A673 (cell line): ENCODE measurements around the gene LTB4R2. TPM values are rescaled to one million over a fixed set of nuclear protein-coding genes. Genes with fewer than 3 reads are reported as not detected.

Experiments used
- BruUV-seq: library from RNA; stranded (reverse); fragments of 400-500 nt; replicated peaks from 2 replicates; lab custom pipeline; 2021; lab: Mats Ljungman, UMichigan
- CTCF ChIA-PET: fragments of 300-600 bp; sonication (Branson Sonifier 250); formaldehyde crosslinking; loops from one replicate; lab custom pipeline; 2022; ENCODE audit warnings: antibody characterized with exemption; lab: Charles Lee
- POLR2A ChIA-PET: fragments of 300-600 bp; sonication (Branson Sonifier 250); formaldehyde crosslinking; loops from one replicate; lab custom pipeline; 2022; ENCODE audit warnings: antibody characterized with exemption; ENCODE audit not compliant: low non-redundant PET; lab: Charles Lee
- DNase-seq: peaks from one replicate; pipeline ENCODE4 v3.0.0-alpha.2; 2015; ENCODE audit warnings: low spot score
- H3K27ac ChIP-seq: fragments of 200-600 bp; sonication (generic); 2 replicates; pipeline ENCODE4 v1.5.1; 2016; ENCODE audit warnings: mixed run types, low read depth, mild to moderate bottlenecking, mixed read lengths, antibody characterized with exemption, low read length; ENCODE audit not compliant: poor library complexity, severe bottlenecking
- H3K27me3 ChIP-seq: fragments of 200-600 bp; sonication (generic); replicated peaks from 2 replicates; pipeline ENCODE4 v1.6.1; 2017; ENCODE audit warnings: mixed run types, low read depth, mild to moderate bottlenecking, mixed read lengths, antibody characterized with exemption, low read length; ENCODE audit not compliant: insufficient read depth, poor library complexity
- H3K36me3 ChIP-seq: fragments of 200-600 bp; sonication (generic); 2 replicates; pipeline ENCODE4 v1.6.1; 2016; ENCODE audit warnings: mixed run types, mild to moderate bottlenecking, mixed read lengths, antibody characterized with exemption, low read length; ENCODE audit not compliant: insufficient read depth, poor library complexity, severe bottlenecking
- H3K4me1 ChIP-seq: fragments of 200-600 bp; sonication (generic); 2 replicates; pipeline ENCODE4 v1.6.1; 2017; ENCODE audit warnings: mixed run types, mild to moderate bottlenecking, mixed read lengths, antibody characterized with exemption, low read length; ENCODE audit not compliant: insufficient read depth, poor library complexity, severe bottlenecking
- H3K4me3 ChIP-seq: fragments of 200-600 bp; sonication (generic); 2 replicates; pipeline ENCODE4 v1.5.1; 2016; ENCODE audit warnings: low read depth, mixed run types, mild to moderate bottlenecking, mixed read lengths, low read length; ENCODE audit not compliant: poor library complexity, severe bottlenecking
- H3K9me3 ChIP-seq: fragments of 200-600 bp; sonication (generic); 2 replicates; pipeline ENCODE4 v1.6.1; 2016; ENCODE audit warnings: mixed run types, low read depth, mild to moderate bottlenecking, mixed read lengths, antibody characterized with exemption, low read length; ENCODE audit not compliant: poor library complexity, severe bottlenecking
- EZH2 ChIP-seq: fragments of 200-600 bp; sonication (generic); IDR thresholded peaks from 2 replicates; pipeline ENCODE4 v1.6.1; 2017; ENCODE audit warnings: borderline replicate concordance, low read depth, mild to moderate bottlenecking, mixed read lengths, antibody characterized with exemption, low read length; ENCODE audit not compliant: poor library complexity, severe bottlenecking
- intact Hi-C: fragments of 100-400 bp; cut with micrococcal nuclease; formaldehyde crosslinking; loops from one replicate; pipeline ENCODE4 v1.10.0; 2022; ENCODE audit not compliant: unreplicated experiment
- total RNA-seq: library from RNA; stranded (reverse); gene quantifications from 2 replicates; pipeline ENCODE4 v1.2.3, GENCODE V29; 2021
- TF ChIP-seq, protein P1 (sequence below): fragments of 300-800, 200-600 bp; sonication (generic); conservative IDR thresholded peaks from 2 replicates; pipeline ENCODE4 v1.5.1; 2017; ENCODE audit warnings: low read depth, mild to moderate bottlenecking, antibody characterized with exemption, low read length, moderate library complexity, mixed read lengths

LTB4R2 gene
- total RNA-seq, 1 experiment from 2014 or later, result 7.6 TPM

DNA sequence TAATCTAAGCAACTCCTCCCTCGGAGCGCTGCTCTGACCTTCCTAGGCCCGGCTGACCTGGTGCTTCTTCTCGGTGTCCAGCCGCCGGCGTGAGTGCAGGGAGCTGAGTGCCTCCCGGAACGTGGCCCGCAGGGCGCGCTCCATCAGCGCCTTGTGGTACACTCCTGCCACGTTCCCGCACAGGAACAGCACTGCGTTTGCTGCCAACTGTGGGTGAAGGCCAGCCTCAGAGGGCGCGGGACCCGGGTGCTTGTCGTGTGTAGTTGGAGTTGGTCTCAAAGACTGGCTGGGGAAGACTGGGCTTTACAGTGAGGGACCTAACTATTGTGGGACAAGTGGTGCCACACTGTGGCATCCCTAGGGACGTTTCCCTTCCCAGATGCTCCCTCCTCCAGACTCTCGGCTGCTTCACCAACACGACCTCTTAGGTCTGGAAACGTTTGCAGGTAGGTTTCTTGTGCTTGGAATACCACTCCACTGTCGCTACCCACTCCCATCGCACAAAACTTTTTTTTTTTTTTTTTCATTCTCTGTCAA, 21.9 kb downstream of the LTB4R2 start:
- ChIA-PET CTCF (interaction anchor here (0.9 to 4.8 kb wide), 4 partner anchors 24 to 104 kb away, joined by 4 to 101 read pairs (median 16); partner anchors contain the start of genes CBLN3, CIDEB, KHNYN and TINF2), POLR2A (interaction anchor here (1.0 kb wide), 1 partner anchor 100 kb away, joined by 4 read pairs; no protein-coding TSS in a partner anchor)
- H3K4me1 ChIP-seq, result peaks cover 10% of the 10 kb centered on the region
- no TSS peak for BruUV-seq
- no peak overlapping the region for H3K27ac ChIP-seq
- no peak overlapping the region for H3K4me3 ChIP-seq
- intact Hi-C loops, result loop anchor here (2.0 kb wide), 1 partner anchor 99 kb away; no protein-coding TSS in a partner anchor
- H3K9me3 ChIP-seq, result no peaks in the 10 kb centered on the region
- no peak for TF ChIP-seq EZH2
- TF ChIP-seq, protein P1, sequence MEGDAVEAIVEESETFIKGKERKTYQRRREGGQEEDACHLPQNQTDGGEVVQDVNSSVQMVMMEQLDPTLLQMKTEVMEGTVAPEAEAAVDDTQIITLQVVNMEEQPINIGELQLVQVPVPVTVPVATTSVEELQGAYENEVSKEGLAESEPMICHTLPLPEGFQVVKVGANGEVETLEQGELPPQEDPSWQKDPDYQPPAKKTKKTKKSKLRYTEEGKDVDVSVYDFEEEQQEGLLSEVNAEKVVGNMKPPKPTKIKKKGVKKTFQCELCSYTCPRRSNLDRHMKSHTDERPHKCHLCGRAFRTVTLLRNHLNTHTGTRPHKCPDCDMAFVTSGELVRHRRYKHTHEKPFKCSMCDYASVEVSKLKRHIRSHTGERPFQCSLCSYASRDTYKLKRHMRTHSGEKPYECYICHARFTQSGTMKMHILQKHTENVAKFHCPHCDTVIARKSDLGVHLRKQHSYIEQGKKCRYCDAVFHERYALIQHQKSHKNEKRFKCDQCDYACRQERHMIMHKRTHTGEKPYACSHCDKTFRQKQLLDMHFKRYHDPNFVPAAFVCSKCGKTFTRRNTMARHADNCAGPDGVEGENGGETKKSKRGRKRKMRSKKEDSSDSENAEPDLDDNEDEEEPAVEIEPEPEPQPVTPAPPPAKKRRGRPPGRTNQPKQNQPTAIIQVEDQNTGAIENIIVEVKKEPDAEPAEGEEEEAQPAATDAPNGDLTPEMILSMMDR, result no peak
- no peak for DNase-seq
- no peaks in the 10 kb centered on the region for H3K27me3 ChIP-seq
- H3K36me3 ChIP-seq, result no peaks in the 10 kb centered on the region

DNA sequence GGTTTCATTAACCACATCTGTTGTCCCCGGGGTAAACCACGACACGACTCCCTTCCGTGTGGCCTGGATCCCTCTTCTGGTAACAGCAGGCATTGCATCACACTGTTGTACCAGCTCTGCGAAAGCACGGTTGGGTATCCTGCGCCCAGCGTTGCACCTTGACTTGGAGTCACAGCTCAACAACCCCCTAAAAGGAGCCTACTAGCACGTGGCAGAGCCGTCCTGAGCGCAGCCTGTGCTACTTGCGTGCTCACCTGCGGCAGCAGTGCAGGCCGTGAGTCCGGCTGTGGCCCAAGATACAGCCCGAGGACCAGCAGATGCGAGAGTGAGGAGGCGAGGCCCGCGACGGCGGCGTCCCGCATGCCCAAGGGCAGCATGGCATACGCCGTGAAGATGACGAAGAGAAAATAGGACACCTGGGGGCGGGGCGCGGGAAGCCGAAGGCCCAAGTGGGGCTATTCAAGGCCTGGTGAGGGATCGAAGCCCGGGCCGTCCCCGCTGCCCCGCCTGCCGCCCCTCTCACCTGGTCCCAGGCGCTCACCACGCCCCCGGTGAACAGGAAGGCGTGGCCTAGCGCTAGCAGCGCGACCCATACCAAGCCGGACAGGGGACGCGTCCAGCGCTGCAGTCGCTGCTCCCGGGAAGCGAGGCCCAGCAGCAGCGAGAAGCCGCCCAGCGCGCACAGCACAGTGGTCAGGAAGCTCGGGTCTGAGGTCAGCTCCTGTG, 22.5 kb downstream of the LTB4R2 start:
- Histone ChIP-seq H3K36me3 (no peaks in the 10 kb centered on the region), H3K9me3 (no peaks in the 10 kb centered on the region), H3K27ac (no peak overlapping the region), H3K27me3 (no peaks in the 10 kb centered on the region), H3K4me3 (no peak overlapping the region), H3K4me1 (peaks cover 10% of the 10 kb centered on the region)
- TF ChIP-seq, protein P1, result peak; percentile 79
- no peak for TF ChIP-seq EZH2
- intact Hi-C loops, result loop anchor here (2.0 kb wide), 1 partner anchor 98 kb away; no protein-coding TSS in a partner anchor
- CTCF ChIA-PET, result interaction anchor here (0.9 to 4.8 kb wide), 6 partner anchors 15 to 104 kb away, joined by 3 to 101 read pairs (median 5); partner anchors contain the start of genes CBLN3, CIDEB, KHNYN and NYNRIN
- no TSS peak for BruUV-seq
- DNase-seq, result peak; percentile 88
- POLR2A ChIA-PET, result interaction anchor here (1.0 kb wide), 1 partner anchor 99 kb away, joined by 4 read pairs; no protein-coding TSS in a partner anchor

DNA sequence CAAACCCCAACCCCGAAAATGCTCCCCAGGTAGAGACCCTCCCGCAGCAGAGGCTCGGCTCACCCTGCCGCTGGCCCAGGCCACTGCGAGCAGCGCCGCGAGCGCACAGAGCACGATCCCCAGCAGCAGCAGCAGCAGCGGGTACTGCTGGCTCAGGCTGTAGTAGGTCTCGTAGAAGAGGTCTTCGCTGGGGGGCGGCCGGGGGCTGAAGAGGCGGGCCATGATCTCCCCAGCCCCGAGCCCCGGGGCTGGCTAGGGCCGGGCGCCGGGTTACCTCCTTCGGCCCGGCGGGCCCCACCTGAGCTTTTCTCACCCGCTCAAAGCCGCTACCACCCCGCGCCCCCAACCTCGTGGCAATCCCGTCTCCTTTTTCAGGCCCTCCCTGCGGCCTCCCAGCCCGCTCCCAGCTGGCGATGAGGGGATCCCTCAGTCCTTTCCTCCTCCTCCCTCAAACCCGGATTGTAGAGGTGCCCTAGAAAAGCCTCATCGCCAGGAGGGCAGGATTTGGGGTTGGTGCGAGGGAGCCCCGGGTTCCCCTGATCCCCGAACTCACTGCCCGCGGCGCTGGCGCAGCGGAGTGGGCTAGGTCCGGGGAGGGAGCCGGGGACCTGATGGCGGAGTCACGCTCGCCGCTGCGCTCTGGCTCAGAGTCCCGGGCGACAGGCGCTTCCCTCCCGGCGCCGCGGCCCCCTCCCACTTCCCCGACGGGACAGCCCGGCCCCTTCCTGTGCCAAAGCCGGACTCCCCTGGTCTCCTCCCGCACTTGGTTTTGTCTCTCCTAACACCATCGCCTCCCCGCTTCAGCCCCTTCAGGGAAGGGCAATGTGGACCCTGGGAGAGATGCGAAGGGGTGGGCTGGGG, 24.7 kb downstream of the LTB4R2 start, which contains the start of gene ADCY4:
TSS of gene ADCY4 (minus strand) at position 641 of the 861 bp plus-strand sequence. CDS start at position 222, 419 bp downstream.
- DNase-seq, result no peak
- intact Hi-C loops, result loop anchor here (1.0 kb wide), 1 partner anchor 33 kb away; no protein-coding TSS in a partner anchor
- Histone ChIP-seq H3K4me3 (peak within 1 kb of the TSS; percentile 43), H3K4me1 (peaks cover 10% of the 10 kb centered on the region), H3K27ac (no peak within 1 kb of the TSS), H3K36me3 (no peaks in the 10 kb centered on the region), H3K9me3 (no peaks in the 10 kb centered on the region), H3K27me3 (no peaks in the 10 kb centered on the region)
- TF ChIP-seq EZH2, result no peak
- TF ChIP-seq, protein P1, result no peak
- BruUV-seq, result no TSS peak
- ChIA-PET CTCF (interaction anchor here (1.5 to 4.8 kb wide), 4 partner anchors 85 to 107 kb away, joined by 6 to 101 read pairs (median 6); partner anchors contain the start of genes CBLN3, KHNYN and TINF2), POLR2A (no interaction called here)
